Measurements from ENCODE around the gene HOXB3. TPM values are rescaled to one million over a fixed set of nuclear protein-coding genes. Genes with fewer than 3 reads are reported as not detected.

Gene HOXB3
- total RNA-seq, 5 donors from 2014 or later (not counting 1 experiment from before 2014, with no cell fraction given): 3.5 to 7.7 (median 4.2) TPM

DNA sequence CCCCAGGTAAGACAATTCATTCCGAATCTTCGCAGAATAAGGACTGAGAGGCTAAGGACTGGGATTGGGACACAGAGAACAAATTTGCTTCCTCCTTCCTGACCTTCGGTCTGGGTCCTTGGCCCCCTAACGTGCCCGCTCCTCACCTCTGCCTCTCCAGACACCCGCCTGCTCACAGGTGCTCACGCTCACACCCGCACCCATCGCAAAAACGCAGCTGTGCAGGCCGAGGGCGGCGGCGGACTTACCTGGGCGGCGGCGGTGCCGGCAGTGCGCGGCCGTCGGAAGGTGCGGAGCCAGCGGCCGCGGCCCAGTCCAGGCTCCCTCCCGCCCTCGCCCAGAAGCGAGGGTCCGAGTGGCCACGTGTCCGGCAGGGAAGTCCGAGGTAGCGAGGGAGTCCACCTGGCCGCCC is 43.2 kb upstream of the HOXB3 start:
- H3K27me3 Mint-ChIP-seq: peaks cover 80 to 98% of the 10 kb centered on the region in 2 donors
- Histone ChIP-seq H3K9me3 (no peaks in the 10 kb centered on the region), H3K27me3 (replicated peaks in 1 of 2; ENCODE audit: control insufficient read depth in 2 of 2, extremely low read depth in 1 of 2, insufficient read depth in 2 of 2, low read length in 1 of 2) (peaks cover 41 to 91% of the 10 kb centered on the region in 2 experiments), H3K36me3 (ENCODE audit: control insufficient read depth in 2 of 2, extremely low read depth in 1 of 2, insufficient read depth in 1 of 2, low read length in 1 of 2) (no peaks in the 10 kb centered on the region), H3K27ac (ENCODE audit: low read length) (no peak overlapping the region), H3K4me3 (ENCODE audit: control insufficient read depth in 1 of 2, extremely low read depth in 1 of 2, low read length in 1 of 2) (no peak overlapping the region), H3K4me1 (ENCODE audit: control insufficient read depth in 1 of 2, extremely low read depth in 1 of 2, insufficient read depth in 2 of 2, low read length in 2 of 2) (peaks cover 0 to 20% of the 10 kb centered on the region in 2 experiments)
- H3K27ac Mint-ChIP-seq: no peak overlapping the region
- CTCF ChIA-PET: no interaction called here
- peak overlapping the region in 1 of 3 donors; percentile 60 for H3K4me3 Mint-ChIP-seq
- no peaks in the 10 kb centered on the region for H3K9me3 Mint-ChIP-seq
- H3K4me1 Mint-ChIP-seq: peaks cover 9 to 17% (median 16%) of the 10 kb centered on the region in 3 donors
- no peak for DNase-seq
- H3K36me3 Mint-ChIP-seq: no peaks in the 10 kb centered on the region
- POLR2A ChIA-PET: no interaction called here
- WGBS (ENCODE audit: insufficient coverage): 74% methylated on average over 32 of the region's 35 CpGs
- no peak for ATAC-seq (replicated peaks in 1 of 4)

DNA sequence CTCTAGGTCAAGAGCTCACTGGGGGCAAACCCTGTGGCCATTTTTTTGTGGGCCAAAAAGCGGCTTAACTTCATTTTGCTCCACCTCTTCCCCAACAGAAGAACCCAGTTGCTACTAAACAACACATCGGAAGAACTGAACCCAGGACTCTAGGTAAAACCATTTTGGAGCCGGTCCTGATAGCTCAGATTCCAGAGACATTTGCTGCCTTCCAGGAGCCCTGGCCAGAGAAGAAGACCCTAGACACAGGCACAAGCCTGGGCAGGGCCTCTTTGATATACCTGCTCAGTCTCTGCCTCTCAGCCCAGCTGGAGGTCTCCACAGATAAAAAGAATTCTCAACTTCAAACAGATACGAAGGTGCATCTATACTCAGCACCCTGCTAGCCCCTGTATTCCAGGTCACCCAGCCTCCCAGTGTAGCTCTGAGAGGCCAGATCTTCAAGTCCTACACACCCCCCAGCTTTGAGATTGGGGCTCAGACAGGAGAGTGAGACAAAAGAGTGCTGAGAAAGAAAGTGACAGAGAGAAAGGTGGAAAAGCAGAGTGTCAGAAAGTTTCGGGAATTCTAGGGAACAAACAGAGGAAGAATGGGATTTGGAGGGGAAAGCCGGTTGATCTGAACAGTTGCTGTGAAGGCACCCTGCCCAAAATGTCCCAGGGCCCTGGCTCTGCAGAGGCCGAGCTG is 42.7 kb upstream of the HOXB3 start:
- Histone ChIP-seq H3K9me3 (no peaks in the 10 kb centered on the region), H3K4me3 (ENCODE audit: control insufficient read depth in 1 of 2, extremely low read depth in 1 of 2, low read length in 1 of 2) (no peak overlapping the region), H3K27me3 (replicated peaks in 1 of 2; ENCODE audit: control insufficient read depth in 2 of 2, extremely low read depth in 1 of 2, insufficient read depth in 2 of 2, low read length in 1 of 2) (peaks cover 37 to 93% of the 10 kb centered on the region in 2 experiments), H3K4me1 (ENCODE audit: control insufficient read depth in 1 of 2, extremely low read depth in 1 of 2, insufficient read depth in 2 of 2, low read length in 2 of 2) (peaks cover 0 to 20% of the 10 kb centered on the region in 2 experiments), H3K27ac (ENCODE audit: low read length) (no peak overlapping the region), H3K36me3 (ENCODE audit: control insufficient read depth in 2 of 2, extremely low read depth in 1 of 2, insufficient read depth in 1 of 2, low read length in 1 of 2) (no peaks in the 10 kb centered on the region)
- H3K9me3 Mint-ChIP-seq: no peaks in the 10 kb centered on the region
- WGBS (ENCODE audit: insufficient coverage): 79% methylated on average over 5 of the region's 7 CpGs
- peak overlapping the region in 1 of 2 donors; percentile 5 for H3K27ac Mint-ChIP-seq
- peaks cover 9 to 17% (median 16%) of the 10 kb centered on the region in 3 donors for H3K4me1 Mint-ChIP-seq
- DNase-seq (no peak), ATAC-seq (replicated peaks in 1 of 4) (no peak)
- ChIA-PET POLR2A (no interaction called here), CTCF (interaction anchor here (0.6 to 1.0 kb wide), 5 partner anchors 9 to 134 kb away, joined by 3 to 8 read pairs (median 4); partner anchors contain the start of genes HOXB13 (in 1 of the 2) and HOXB8 (in 1 of the 2))
- H3K27me3 Mint-ChIP-seq: peaks cover 80 to 98% of the 10 kb centered on the region in 2 donors
- peak overlapping the region in 1 of 3 donors; percentile 46 for H3K4me3 Mint-ChIP-seq
- H3K36me3 Mint-ChIP-seq: no peaks in the 10 kb centered on the region

DNA sequence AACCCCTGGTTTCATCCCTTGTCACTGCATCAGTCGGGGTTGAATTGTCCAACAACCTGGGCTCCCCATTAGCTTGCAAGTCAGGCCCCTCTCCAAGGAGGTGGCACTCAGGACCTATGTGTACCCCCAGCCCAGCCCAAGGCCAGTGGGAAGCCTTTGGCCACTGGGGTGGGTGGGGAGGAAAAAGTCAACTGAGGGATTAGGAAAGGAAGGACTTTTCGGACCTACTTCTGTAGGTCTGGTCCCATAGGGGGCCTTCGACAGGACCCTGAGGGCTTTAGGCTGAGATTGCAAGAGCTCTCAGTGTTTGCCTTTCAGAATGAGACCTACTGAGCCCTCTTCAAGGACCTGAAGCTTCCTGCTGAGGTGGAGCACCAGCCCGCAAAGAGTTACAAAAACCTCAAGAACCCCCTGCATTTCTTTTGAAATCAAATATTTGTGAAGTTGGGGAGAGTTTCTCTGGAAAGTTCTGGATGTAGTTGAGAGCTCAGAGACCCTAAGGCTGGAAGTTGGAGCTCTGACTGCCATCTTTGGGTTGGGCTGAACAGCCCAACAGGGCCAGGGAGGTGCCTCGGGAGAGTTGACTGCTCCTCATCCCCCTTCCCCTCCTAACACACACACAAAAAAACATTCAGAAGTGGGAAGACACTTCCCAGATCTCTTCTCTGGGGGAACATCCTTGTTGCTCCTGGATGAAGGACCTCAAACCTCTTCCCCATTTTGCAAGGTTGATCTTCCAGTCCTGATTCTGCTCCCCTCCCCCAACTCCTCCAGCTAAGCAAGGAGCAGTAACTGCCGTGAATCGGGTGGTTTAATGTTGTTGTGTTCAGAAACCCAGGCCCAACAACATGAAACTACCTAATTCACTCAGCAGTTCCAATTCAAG is 41.9 kb upstream of the HOXB3 start:
- ATAC-seq (replicated peaks in 1 of 4) (no peak), DNase-seq (no peak)
- Histone ChIP-seq H3K4me1 (ENCODE audit: control insufficient read depth in 1 of 2, extremely low read depth in 1 of 2, insufficient read depth in 2 of 2, low read length in 2 of 2) (peaks cover 0 to 25% of the 10 kb centered on the region in 2 experiments), H3K27ac (ENCODE audit: low read length) (no peak overlapping the region), H3K27me3 (replicated peaks in 1 of 2; ENCODE audit: control insufficient read depth in 2 of 2, extremely low read depth in 1 of 2, insufficient read depth in 2 of 2, low read length in 1 of 2) (peaks cover 40 to 93% of the 10 kb centered on the region in 2 experiments), H3K9me3 (no peaks in the 10 kb centered on the region), H3K4me3 (ENCODE audit: control insufficient read depth in 1 of 2, extremely low read depth in 1 of 2, low read length in 1 of 2) (no peak overlapping the region), H3K36me3 (ENCODE audit: control insufficient read depth in 2 of 2, extremely low read depth in 1 of 2, insufficient read depth in 1 of 2, low read length in 1 of 2) (no peaks in the 10 kb centered on the region)
- Mint-ChIP-seq H3K9me3 (no peaks in the 10 kb centered on the region), H3K36me3 (no peaks in the 10 kb centered on the region), H3K4me1 (peaks cover 9 to 18% (median 17%) of the 10 kb centered on the region in 3 donors), H3K27ac (peak overlapping the region in 1 of 2 donors; percentile 5), H3K4me3 (no peak overlapping the region), H3K27me3 (peaks cover 75 to 98% of the 10 kb centered on the region in 2 donors)
- POLR2A ChIA-PET: no interaction called here
- WGBS (ENCODE audit: insufficient coverage): 60% methylated on average over 2 of the region's 7 CpGs
- CTCF ChIA-PET: interaction anchor here (0.6 to 1.0 kb wide), 7 partner anchors 8 to 560 kb away, joined by 3 to 8 read pairs (median 4); partner anchors contain the start of genes HOXB13 (in 1 of the 2) and HOXB8 (in 1 of the 2)

DNA sequence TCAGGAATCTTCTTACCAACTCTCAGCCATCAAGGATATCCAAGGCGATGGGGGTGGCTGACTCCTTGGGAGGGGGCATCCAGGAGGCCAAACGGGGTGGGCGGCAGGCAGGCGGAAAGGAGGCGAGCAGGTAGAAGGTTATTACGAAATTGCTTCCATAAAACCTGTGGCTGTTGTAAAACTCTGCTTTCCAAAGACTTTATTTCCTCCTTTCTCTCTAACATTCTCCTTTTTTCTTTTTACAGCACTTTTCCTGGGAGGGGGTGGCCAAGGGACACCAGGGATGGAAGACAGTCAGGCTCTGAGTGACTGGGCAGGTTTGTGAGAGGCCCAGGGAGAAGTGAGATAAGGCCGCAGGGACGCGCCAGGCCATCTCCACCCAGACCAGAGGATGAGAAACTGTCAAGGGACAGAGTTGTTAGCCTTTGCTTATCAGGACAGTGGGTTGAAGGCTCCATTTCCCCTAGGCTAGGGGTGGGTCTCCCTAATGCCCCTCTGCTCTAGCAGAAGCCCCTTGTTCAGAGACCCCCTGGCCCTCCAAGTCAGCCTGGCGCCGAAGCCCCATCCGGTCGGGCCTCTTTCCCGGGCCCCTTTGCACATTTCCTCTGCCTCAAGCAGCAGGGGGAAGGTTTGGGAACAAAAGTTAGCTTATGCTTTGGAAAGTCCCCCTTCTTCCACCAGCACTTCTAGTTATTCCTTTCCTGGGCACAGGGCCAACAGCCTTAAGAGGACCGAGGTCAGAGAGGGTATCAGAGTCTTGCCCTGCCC is 41.1 kb upstream of the HOXB3 start:
- Mint-ChIP-seq H3K27ac (no peak overlapping the region), H3K4me3 (no peak overlapping the region), H3K4me1 (peaks cover 10 to 16% (median 14%) of the 10 kb centered on the region in 3 donors), H3K9me3 (no peaks in the 10 kb centered on the region), H3K36me3 (no peaks in the 10 kb centered on the region), H3K27me3 (peaks cover 78 to 95% of the 10 kb centered on the region in 2 donors)
- Histone ChIP-seq H3K27me3 (replicated peaks in 1 of 2; ENCODE audit: control insufficient read depth in 2 of 2, extremely low read depth in 1 of 2, insufficient read depth in 2 of 2, low read length in 1 of 2) (peaks cover 42 to 93% of the 10 kb centered on the region in 2 experiments), H3K4me3 (ENCODE audit: control insufficient read depth in 1 of 2, extremely low read depth in 1 of 2, low read length in 1 of 2) (no peak overlapping the region), H3K36me3 (ENCODE audit: control insufficient read depth in 2 of 2, extremely low read depth in 1 of 2, insufficient read depth in 1 of 2, low read length in 1 of 2) (no peaks in the 10 kb centered on the region), H3K4me1 (ENCODE audit: control insufficient read depth in 1 of 2, extremely low read depth in 1 of 2, insufficient read depth in 2 of 2, low read length in 2 of 2) (peaks cover 7 to 25% of the 10 kb centered on the region in 2 experiments), H3K27ac (ENCODE audit: low read length) (no peak overlapping the region), H3K9me3 (no peaks in the 10 kb centered on the region)
- POLR2A ChIA-PET: no interaction called here
- 90% methylated on average over 4 of the region's 15 CpGs for WGBS (ENCODE audit: insufficient coverage)
- ATAC-seq (replicated peaks in 1 of 4) (no peak), DNase-seq (no peak)
- CTCF ChIA-PET: interaction anchor here in 1 of 2 donors (0.6 kb wide), 1 partner anchor 560 kb away, joined by 4 read pairs; no protein-coding TSS in a partner anchor

DNA sequence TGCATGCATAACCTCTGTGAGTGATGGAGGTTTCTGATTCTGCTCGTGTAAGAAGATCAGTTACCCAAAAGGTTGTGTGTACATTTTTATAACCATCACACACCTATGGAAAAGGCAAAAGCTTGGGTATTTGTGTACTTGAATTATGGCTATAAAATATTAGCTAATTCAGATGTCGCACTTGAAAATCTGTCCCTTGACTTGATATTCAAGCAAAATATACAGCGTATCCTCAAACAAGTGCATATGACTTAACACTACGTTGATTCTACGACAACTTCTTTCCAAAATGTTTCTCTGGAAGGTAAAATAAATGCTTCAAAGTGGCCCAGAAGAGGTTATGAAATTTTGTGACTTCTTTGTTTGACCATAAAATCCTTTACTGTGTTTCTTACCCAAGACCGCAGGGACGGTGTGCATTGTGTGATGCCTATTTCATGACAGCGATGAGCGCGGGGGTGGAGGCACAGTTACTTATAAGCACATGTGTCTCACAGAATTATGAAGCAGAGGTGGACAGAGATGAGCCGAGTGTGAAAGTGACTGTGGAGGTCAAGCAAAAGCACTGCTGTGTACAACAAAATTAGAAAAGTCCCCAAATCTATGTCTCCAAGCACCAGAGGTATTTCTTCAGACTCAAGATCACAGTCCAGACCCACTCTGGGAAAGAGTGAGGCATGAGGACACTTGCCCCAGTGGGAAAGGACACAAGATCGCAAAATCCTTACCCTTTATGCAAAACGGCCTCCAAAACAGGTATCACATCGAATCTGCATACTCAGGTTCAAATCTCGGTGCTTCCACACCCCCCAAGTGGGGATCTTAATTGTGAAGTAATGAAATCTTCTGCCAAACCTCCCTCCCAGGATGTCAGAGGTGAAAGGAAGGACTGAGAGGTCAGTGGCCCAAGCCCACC is 40.2 kb upstream of the HOXB3 start:
- Histone ChIP-seq H3K9me3 (no peaks in the 10 kb centered on the region), H3K27me3 (replicated peaks in 1 of 2; ENCODE audit: control insufficient read depth in 2 of 2, extremely low read depth in 1 of 2, insufficient read depth in 2 of 2, low read length in 1 of 2) (peaks cover 35 to 93% of the 10 kb centered on the region in 2 experiments), H3K27ac (ENCODE audit: low read length) (no peak overlapping the region), H3K4me3 (ENCODE audit: control insufficient read depth in 1 of 2, extremely low read depth in 1 of 2, low read length in 1 of 2) (no peak overlapping the region), H3K36me3 (ENCODE audit: control insufficient read depth in 2 of 2, extremely low read depth in 1 of 2, insufficient read depth in 1 of 2, low read length in 1 of 2) (no peaks in the 10 kb centered on the region), H3K4me1 (ENCODE audit: control insufficient read depth in 1 of 2, extremely low read depth in 1 of 2, insufficient read depth in 2 of 2, low read length in 2 of 2) (peaks cover 8 to 33% of the 10 kb centered on the region in 2 experiments)
- peak overlapping the region in 1 of 2 donors; percentile 67 for H3K27ac Mint-ChIP-seq
- ChIA-PET POLR2A (no interaction called here), CTCF (no interaction called here)
- H3K9me3 Mint-ChIP-seq: no peaks in the 10 kb centered on the region
- H3K4me3 Mint-ChIP-seq: no peak overlapping the region
- DNase-seq: no peak
- peaks cover 71 to 93% of the 10 kb centered on the region in 2 donors for H3K27me3 Mint-ChIP-seq
- no peak for ATAC-seq (replicated peaks in 1 of 4)
- WGBS (ENCODE audit: insufficient coverage): 97% methylated on average over 5 of the region's 15 CpGs
- H3K36me3 Mint-ChIP-seq: no peaks in the 10 kb centered on the region
- peaks cover 16 to 23% (median 18%) of the 10 kb centered on the region in 3 donors for H3K4me1 Mint-ChIP-seq

All from T-cell (primary cell).